DMS79 (cell line): ENCODE results near the gene DOCK9.

Source experiments
- DNase-seq: peaks from one replicate; lab custom pipeline; 2025; lab: John Stamatoyannopoulos, UW

Gene DOCK9

GRCh38 chr13:98848746-98849145, 129.1 kb downstream of the DOCK9 start:
- no peak for DNase-seq

GRCh38 chr13:98847780-98848179, 130.1 kb downstream of the DOCK9 start:
- DNase-seq: no peak

- no peak for DNase-seq
These were observed 130.9 kb downstream of the DOCK9 start for GRCh38 chr13:98846986-98847385.

DNA sequence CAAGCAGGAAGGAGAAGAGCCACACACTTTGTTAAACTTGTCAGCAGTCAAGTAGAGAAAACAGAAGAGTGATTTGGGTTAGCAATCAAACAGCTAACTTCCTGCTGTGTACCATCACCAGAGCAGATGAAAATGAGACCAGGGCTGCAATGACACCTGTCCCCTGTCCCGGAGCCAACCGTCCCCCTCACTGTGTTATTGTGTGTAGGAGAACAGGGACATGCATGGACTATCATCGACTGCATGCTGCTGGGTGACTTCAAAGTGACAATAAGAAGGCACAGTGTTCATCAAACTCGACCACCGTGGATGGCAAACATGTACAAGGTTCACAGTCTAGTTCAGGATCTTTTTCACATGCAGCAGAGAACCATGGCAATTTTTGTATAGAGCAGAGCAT, 131.3 kb downstream of the DOCK9 start:
- no peak for DNase-seq

- no peak for DNase-seq
These were observed 132.1 kb downstream of the DOCK9 start for GRCh38 chr13:98845742-98846141.

DNA sequence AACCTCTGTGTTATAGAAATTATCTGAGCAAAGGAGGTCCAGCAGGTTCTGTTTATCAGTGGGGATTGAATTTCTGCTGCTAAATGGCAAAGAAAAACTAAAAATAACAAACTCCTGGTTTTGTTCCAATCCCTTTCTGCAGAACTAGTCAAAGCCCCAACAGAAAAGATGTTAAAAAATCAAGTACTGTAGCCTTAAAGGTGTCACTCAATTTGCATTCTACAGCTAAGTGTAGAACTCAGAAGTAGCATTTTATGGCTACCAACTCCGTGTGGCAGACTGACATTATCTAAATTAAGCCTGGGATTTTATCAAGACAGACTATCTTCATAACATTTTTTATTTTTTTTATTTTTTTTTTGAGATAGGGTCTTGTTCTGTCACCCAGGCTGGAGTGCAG, 133.8 kb downstream of the DOCK9 start:
- DNase-seq: no peak

DNA sequence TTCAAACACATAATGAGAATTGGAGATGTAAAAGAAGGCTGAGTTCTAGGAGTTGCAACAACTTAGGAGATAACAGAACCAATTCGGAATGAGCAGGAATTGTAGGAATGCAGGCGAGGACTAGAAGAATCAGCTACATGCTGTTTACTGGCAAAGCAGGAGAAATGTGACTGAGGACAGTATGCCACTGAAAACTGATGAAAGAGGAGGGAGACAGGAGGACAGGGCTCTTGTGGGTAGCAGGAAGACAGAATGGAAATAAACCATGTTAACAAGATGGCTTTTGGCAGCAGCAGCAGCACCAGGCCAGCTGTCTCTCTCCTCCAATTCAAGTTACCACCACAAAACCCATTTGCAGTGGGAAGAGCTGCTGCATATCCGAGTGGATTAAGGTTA, 134.4 kb downstream of the DOCK9 start:
- peak; percentile 9 for DNase-seq

DNA sequence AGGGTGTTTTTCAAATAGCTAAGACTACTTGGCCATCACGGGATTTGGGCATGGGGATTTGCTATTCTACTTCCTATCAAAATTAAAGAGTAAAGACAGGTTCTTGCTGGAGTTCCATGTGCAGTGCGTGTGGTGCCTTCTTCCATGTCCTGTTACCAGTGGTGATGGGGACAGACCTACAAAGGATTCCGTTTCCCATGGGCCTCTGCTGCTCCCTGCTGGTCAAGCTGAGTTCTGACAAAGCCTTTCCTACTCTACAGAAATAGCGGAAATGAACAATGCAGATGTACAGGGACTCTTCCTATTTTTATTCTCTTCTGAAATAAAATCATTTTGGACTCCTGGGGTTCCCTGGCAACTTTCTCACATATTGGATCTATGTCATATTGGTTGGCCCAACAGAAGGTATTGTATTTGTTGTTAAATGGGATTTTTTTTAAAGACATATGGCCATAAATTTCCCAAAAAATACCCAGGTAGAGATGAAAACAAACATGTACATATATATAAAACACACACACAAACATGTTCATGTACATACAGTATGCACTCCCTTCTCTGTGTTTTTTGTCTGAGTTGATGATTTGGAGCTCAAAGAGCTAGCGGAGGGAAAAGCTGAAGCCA, 134.9 kb downstream of the DOCK9 start:
- peak; percentile 80 for DNase-seq

DNA sequence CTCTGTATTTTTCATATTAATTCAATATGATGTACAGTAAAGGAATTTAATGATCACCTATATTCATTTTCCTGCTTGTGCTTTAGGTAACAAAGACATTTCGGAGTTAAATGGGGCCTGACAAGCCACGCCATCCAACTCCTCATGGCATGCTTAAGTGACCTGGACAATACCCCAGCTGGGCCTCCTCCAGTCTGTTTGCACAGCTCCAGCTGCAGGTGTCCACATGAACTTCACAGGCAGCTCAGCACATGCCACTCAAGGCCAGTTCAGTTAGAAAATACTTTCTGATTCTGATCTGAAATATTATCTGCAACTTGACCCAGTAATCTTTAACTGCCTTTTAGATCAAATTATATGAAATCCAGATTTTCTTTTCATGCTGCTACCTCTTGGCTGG, 135.8 kb downstream of the DOCK9 start:
- DNase-seq: peak; percentile 89

- no peak for DNase-seq
These were observed 137.8 kb downstream of the DOCK9 start for GRCh38 chr13:98839856-98840769.

- peak; percentile 23 for DNase-seq
These were observed 139.1 kb downstream of the DOCK9 start for GRCh38 chr13:98838776-98839175.

GRCh38 chr13:98837896-98838295, 140.0 kb downstream of the DOCK9 start:
- no peak for DNase-seq

- DNase-seq: peak; percentile 36
These were observed 142.7 kb downstream of the DOCK9 start for GRCh38 chr13:98835156-98835555.

- DNase-seq: no peak
These were observed 143.5 kb downstream of the DOCK9 start for GRCh38 chr13:98834254-98834960.

DNA sequence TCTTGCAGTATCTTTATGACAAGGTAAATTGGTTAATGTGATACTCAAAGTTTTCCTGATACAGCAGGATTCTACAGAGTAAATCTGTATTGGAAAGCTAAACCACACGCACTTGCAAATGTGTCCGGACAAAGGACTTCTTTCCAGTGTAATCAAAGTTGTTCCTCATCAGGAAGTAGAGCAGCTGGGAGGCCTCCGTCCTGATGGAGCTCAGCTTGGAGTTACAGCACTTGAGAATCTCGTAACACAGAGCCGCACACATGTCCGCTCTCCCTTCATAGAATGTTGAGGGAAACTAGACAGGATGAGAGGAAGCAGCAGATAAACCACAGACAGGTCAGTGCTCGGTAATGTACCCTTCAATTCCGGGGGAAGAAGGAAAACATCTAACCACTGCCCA, 146.6 kb downstream of the DOCK9 start:
- no peak for DNase-seq

DNA sequence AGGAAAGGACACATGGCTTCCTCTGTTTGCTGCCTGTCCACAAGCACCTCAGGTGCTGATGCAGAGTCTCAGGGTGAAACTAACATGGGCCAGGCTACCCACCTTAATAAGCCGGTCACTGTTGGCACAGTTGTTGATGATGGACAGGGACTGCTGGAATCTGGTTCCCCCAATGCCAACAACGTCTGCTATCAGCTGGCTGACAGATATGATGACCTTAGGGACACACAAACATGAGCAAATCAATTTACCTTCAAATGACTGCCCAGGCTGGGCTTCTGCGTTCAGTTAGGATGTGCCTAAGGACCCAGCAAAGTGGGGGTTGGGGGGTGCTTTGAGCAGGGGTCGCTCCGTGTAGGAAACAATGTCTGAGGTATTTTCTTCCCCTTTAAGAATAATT, 148.3 kb downstream of the DOCK9 start:
- DNase-seq: no peak

DNA sequence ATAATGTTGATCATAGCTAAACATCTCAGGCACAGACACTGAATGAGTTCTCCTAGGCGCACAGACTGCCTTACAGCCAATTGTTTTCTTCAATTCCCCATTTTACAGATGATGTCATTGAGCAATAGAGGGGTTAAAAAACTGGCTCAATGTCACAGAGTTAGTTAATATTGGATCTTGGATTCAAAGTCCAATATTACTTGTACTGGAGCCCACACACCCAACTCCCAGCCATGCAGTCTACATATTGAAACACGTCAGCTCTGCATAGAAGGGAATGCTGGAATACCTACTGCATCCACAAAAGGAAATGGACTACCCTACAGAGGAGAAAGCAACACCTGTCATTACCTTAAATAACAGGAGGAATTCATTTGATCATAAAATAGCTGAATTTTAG, 149.2 kb downstream of the DOCK9 start:
- no peak for DNase-seq

GRCh38 chr13:98827449-98827848, 150.4 kb downstream of the DOCK9 start:
- no peak for DNase-seq

- no peak for DNase-seq
These were observed 151.7 kb downstream of the DOCK9 start for GRCh38 chr13:98826146-98826545.

DNA sequence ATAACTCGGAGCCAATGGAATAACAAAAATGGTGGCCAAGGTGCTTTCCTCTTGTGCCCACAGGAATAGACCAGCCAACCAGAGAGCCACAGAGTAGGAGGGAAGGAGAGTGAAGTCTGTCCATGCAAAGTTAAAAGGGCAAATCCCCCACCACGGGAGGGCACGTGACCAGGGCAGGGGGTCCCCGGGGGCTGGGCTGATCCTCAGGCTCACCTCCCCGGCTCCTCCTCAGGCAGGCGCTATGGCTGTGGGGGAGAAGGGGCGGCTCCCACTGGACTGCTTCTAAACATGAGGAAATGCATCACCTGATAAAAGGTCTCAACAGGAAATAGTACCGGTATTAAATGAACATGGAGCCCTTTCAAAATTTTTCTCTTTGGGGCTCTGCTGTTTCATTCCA, 152.2 kb downstream of the DOCK9 start:
- no peak for DNase-seq

GRCh38 chr13:98824376-98825160, 153.3 kb downstream of the DOCK9 start:
- DNase-seq: no peak

- DNase-seq: no peak
These were observed 154.4 kb downstream of the DOCK9 start for GRCh38 chr13:98823442-98823841.
